KMS-11 (cell line): Measurements from ENCODE around the gene SLC30A2.

Experiments
- H2AFZ ChIP-seq: fragments of 200-600 bp; sonication (generic); 2 replicates; pipeline ENCODE4 v1.6.1; 2016; ENCODE audit warnings: antibody characterized with exemption, mixed run types, low read depth
- H3K27ac ChIP-seq: fragments of 200-600 bp; sonication (generic); 2 replicates; pipeline ENCODE4 v1.6.1; 2016; ENCODE audit warnings: mild to moderate bottlenecking, mixed run types
- H3K27me3 ChIP-seq: fragments of 200-600 bp; sonication (generic); 2 replicates; pipeline ENCODE4 v1.6.1; 2017; ENCODE audit warnings: mild to moderate bottlenecking, low read depth, mixed run types, moderate library complexity; ENCODE audit not compliant: insufficient read depth
- H3K36me3 ChIP-seq: fragments of 200-600 bp; sonication (generic); 2 replicates; pipeline ENCODE4 v1.6.1; 2017; ENCODE audit warnings: mild to moderate bottlenecking, mixed run types; ENCODE audit not compliant: insufficient read depth
- H3K4me1 ChIP-seq: fragments of 200-600 bp; sonication (generic); 2 replicates; pipeline ENCODE4 v1.6.1; 2016; ENCODE audit warnings: mild to moderate bottlenecking, low read depth, mixed run types; ENCODE audit not compliant: poor library complexity, severe bottlenecking
- H3K4me2 ChIP-seq: fragments of 200-600 bp; sonication (generic); 2 replicates; pipeline ENCODE4 v1.7.0; 2016; ENCODE audit warnings: mild to moderate bottlenecking, mixed run types
- H3K4me3 ChIP-seq: fragments of 200-600 bp; sonication (generic); IDR thresholded peaks from 2 replicates; pipeline ENCODE4 v1.6.1; 2017; ENCODE audit warnings: low read depth, low read length, mixed read lengths; ENCODE audit not compliant: insufficient read depth
- H3K79me2 ChIP-seq: fragments of 200-600 bp; sonication (generic); 2 replicates; pipeline ENCODE4 v1.6.1; 2016; ENCODE audit warnings: low read depth, mixed run types; ENCODE audit not compliant: insufficient read depth
- H3K9ac ChIP-seq: fragments of 200-600 bp; sonication (generic); 2 replicates; pipeline ENCODE4 v1.6.1; 2016; ENCODE audit warnings: mild to moderate bottlenecking, mixed run types
- H4K20me1 ChIP-seq: fragments of 200-600 bp; sonication (generic); 2 replicates; pipeline ENCODE4 v1.6.1; 2016; ENCODE audit warnings: mild to moderate bottlenecking, mixed run types; ENCODE audit not compliant: insufficient read depth
- CTCF ChIP-seq: fragments of 200-600 bp; sonication (generic); conservative IDR thresholded peaks from 2 replicates; pipeline ENCODE4 v1.6.1; 2017; ENCODE audit warnings: low read depth, mild to moderate bottlenecking, antibody characterized with exemption, low read length, moderate library complexity, mixed read lengths

SLC30A2 gene

DNA sequence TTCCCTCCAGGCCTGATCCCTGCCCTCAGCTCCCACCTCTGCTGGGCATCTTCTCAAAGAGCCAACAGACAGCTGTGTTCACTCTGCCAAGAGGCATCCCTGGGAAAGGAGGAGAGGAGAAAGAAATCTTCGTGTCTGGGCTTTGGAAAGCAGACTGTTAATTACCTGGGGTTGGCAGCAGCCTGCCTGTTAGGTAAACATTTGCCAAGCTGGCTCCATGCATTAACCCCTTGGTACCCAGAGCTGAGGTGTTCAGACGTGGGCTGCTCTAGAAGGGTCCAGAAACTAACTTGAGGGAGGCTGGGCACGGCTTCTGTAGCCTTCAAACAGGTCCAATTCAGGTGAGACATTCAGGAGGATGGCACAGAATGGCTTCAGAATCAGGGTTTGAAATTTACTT lies 33.1 kb downstream of the SLC30A2 start:
- TF ChIP-seq CTCF = no peak
- H4K20me1 ChIP-seq = no peaks in the 10 kb centered on the region
- no peak overlapping the region for H3K9ac ChIP-seq
- no peak overlapping the region for H3K4me2 ChIP-seq
- H3K36me3 ChIP-seq = no peaks in the 10 kb centered on the region
- H3K4me3 ChIP-seq = no peak overlapping the region
- H3K4me1 ChIP-seq = peaks cover 4% of the 10 kb centered on the region
- H3K79me2 ChIP-seq = no peaks in the 10 kb centered on the region
- no peak overlapping the region for H3K27ac ChIP-seq
- H3K27me3 ChIP-seq = no peaks in the 10 kb centered on the region
- H2AFZ ChIP-seq = no peak overlapping the region

DNA sequence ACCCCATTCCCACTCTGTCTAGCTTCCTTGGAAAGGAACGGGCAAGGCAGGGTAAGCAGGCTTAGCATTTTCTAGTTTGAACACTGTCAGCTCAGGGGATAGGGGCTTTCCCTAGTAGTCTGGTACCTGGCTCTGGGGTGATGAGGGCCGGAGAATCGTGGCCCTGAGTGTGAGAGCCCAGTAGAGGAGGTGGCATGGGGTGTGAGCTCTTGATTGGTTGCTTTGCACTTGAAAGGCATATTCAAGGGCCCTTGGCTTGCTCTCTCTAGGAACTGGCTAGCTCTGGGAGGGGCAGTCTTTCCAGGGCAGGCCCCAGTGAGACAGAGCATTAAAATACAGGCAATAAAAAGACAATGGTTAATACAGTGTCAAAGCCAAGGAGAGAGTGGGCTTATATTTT lies 35.1 kb downstream of the SLC30A2 start:
- TF ChIP-seq CTCF = no peak
- Histone ChIP-seq H3K4me1 (peaks cover 4% of the 10 kb centered on the region), H3K4me2 (no peak overlapping the region), H3K4me3 (no peak overlapping the region), H3K36me3 (no peaks in the 10 kb centered on the region), H4K20me1 (no peaks in the 10 kb centered on the region), H2AFZ (no peak overlapping the region), H3K27me3 (no peaks in the 10 kb centered on the region), H3K79me2 (no peaks in the 10 kb centered on the region), H3K9ac (no peak overlapping the region), H3K27ac (no peak overlapping the region)

DNA sequence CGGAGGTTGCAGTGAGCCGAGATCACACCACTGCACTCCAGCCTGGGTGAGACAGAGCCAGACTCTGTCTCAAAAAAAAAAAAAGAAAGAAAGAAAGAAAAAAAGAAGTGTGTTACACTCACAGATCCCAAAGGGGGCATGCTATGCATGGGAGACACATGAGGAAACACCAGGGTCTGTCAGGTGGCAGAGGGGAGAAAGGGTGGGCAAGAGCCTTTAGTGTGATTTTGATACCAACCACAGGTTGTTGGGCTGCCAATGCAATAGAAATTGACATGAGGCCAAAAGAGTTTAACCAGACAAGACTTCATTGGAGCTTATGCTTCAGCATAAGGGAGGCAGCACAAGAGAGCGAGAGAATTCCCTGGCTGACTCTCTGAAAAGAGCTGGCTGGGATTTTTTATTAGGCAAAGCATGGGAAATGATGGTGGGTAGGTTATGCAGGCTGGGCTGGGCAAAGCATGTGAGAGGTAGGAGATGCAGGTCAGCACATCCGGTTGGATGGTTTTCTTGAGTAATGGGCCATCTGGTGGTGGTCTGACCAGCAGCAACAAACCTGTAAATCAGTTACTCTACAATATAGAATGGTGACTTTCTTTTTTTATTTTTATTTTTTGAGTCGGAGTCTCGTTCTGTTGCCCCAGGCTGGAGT lies 36.0 kb downstream of the SLC30A2 start:
- Histone ChIP-seq H3K4me1 (peaks cover 4% of the 10 kb centered on the region), H3K4me2 (no peak overlapping the region), H3K79me2 (no peaks in the 10 kb centered on the region), H3K27me3 (no peaks in the 10 kb centered on the region), H3K4me3 (no peak overlapping the region), H4K20me1 (no peaks in the 10 kb centered on the region), H2AFZ (peak overlapping the region; percentile 36; the same call in 1 of the 2 replicates), H3K27ac (no peak overlapping the region), H3K36me3 (no peaks in the 10 kb centered on the region), H3K9ac (no peak overlapping the region)
- peak; percentile 37 for TF ChIP-seq CTCF

DNA sequence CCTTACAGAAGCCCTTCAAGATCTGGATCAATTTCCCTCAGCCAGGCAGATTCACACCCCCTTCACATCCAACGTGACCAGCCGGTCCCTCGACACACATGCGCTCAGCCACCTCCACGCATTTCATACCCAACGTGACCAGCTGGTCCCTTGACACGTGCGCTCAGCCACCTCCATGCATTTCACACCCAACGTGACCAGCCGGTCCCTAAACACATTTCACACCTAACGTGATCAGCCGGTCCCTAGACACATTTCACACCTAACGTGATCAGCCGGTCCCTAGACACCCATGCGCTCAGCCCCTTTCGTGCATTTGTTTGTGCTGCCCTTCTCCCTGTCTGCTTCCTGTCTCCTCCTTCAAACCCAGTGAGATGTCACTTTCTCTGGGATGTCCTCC lies 39.2 kb downstream of the SLC30A2 start:
- no peaks in the 10 kb centered on the region for H3K36me3 ChIP-seq
- TF ChIP-seq CTCF = no peak
- no peak overlapping the region for H2AFZ ChIP-seq
- peaks cover 4% of the 10 kb centered on the region for H3K4me1 ChIP-seq
- H4K20me1 ChIP-seq = no peaks in the 10 kb centered on the region
- no peaks in the 10 kb centered on the region for H3K27me3 ChIP-seq
- H3K4me3 ChIP-seq = no peak overlapping the region
- H3K4me2 ChIP-seq = no peak overlapping the region
- no peak overlapping the region for H3K9ac ChIP-seq
- no peak overlapping the region for H3K27ac ChIP-seq
- H3K79me2 ChIP-seq = no peaks in the 10 kb centered on the region
